Measurements from ENCODE around the gene CTNNBIP1.
A peak's percentile ranks its signal among the peaks of the same experiment; 100 is the strongest.
"Not testable (repeated sequence)": the region's sequence is repeated elsewhere in the genome, so short reads cannot be mapped to it uniquely, and the experiment has no call there.

CTNNBIP1 gene, protein sequence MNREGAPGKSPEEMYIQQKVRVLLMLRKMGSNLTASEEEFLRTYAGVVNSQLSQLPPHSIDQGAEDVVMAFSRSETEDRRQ

DNA sequence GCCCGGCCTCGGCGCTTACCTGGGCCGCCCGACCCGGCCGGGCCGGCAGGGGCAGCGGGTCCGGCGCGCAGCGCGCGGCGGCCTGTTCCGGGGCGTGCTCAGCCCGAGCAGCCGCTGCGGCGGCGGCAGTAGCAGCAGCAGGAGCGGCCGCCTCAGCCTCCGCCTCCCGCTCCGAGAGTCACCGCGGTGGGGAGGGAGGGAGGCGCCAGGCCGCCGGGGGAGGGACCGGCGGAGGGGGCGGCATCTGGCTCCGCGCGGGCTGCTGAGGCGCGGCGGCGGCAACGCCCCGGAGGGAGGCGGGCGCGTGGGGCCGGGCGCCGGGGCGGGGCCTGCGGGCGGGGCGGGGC is at the start of gene CTNNBIP1:
Gene CTNNBIP1 (minus strand): TSS at position 194 of the 347 bp plus-strand sequence. CDS start 38,205 bp downstream, outside the sequence.
- Histone ChIP-seq H3K4me3 (peak within 1 kb of the TSS; percentile 55 to 89 (median 78)), H3K27ac (peak within 1 kb of the TSS; percentile 79 to 96 (median 90))

DNA sequence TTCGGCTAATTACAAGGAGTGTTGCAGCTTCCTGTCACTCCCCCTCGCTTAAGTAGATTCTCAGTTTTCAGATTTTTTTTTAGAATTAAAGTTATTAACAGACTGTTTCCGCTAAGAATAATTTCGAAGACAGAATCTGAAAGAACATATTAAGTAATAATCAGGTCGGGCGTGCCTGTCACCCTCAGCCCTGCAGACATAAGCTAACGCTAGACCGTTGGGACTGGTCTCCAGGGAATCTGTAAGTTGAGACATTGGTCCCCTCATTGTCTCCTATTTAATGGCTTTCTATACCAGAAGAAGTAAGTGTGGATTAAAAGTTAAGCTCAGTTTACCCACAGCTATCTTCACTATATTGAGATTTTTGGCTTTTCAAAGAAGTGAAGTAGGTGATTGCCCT is 47.7 kb upstream of the CTNNBIP1 start:
- Histone ChIP-seq H3K27ac (no peak overlapping the region), H3K4me3 (no peak overlapping the region)

DNA sequence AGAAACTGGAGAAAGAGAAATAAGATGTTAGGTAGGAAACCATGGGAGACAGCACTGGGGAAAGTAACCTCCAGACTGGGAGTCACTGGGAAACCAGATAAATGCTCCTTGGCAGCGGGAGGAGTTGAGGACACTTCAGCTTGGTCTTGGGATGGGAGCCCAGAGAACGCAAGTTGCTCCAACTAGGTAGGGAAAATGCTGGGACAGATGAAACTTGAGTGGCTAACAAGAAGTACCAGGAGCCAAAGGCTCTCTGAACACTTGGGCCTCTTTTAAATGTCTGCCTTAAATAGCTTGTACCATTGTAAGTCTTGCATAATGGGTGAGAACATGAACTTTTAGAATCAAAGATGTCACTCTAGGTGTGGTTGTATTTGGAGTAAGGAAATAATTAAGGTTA is 36.2 kb upstream of the CTNNBIP1 start:
- no peak overlapping the region for H3K27ac ChIP-seq
- no peak overlapping the region for H3K4me3 ChIP-seq

DNA sequence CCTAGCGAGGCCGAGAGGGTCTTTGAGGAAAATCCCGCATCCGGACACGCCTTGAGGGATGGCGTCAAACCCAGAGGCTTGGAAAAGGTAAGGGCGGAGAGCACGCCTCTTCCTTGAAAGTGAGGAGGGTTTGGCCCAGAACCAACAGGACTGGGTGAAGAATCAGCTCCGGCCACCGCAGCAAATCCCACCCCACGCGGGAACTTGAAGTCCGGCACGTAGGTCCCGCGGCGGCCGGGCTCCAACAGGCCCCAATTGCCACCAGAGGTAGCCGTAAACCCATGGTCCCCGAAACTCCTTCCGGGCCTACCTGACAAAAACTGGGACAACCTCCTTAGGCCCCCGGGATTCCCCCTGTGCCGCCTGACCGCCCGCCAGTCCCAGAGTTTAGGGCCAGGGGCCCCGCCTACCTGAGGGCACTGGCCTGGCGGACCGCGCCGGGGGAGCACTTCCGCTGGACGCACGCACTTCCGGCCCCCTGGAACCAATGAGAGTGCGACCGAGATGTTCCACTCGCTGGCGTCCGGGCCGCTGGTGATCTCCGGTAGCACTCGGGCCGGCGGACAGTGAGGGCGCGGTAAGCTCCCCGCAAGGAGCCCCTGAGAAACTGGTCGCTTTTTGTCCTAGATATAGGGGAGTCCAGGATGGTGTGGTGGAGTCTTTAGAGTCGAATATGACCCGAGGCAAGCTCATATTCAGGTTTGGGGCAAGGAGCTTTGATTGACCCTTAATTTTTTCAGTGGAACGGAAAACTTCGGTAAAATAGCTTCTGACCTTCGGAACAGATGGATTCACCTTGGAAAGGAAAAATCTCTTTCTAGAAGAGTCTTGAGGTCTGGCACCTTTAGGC is 33.1 kb upstream of the CTNNBIP1 start, which contains the start of the genes LZIC and NMNAT1:
Gene LZIC (minus strand): TSS at position 453 of the 850 bp plus-strand sequence. CDS start 6,772 bp downstream, outside the sequence.
Gene NMNAT1 (plus strand): TSS at position 537 of the 850 bp plus-strand sequence. CDS start 28,599 bp downstream, outside the sequence.
- H3K27ac ChIP-seq: peak within 1 kb of the TSS; percentile 67 to 98 (median 91)

DNA sequence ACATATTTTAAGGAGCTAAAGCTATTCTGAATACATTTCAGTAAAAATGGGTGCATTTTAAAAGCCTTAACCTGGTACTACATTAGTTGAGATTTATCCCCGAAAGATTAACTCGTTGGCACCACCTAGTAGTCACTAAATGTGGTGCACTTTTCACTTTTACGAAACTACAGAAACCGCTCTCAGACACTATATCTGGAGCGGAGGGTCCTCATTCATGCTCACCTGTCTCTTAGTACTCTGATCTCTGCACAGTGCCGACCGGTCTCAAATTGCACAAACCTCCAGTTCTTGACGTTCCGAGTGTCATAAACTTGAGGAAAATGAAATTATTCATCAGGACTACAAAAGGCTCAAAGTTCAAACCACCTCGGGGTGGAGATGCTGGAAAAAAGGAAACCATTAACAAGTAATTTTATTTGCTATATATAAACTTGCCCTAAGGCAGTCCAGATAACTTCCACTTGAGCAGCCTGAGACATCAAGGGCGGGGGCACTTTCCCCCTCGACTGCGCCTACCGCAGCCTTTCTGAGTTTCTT is 32.4 kb upstream of the CTNNBIP1 start:
- Histone ChIP-seq H3K4me3 (peak overlapping the region; percentile 56 to 92 (median 76)), H3K27ac (peak overlapping the region; percentile 67 to 98 (median 91))

More for the DNA sequence above, 33.1 kb upstream of the CTNNBIP1 start, which contains the start of the genes LZIC and NMNAT1:
- peak within 1 kb of the TSS; percentile 56 to 92 (median 76) for H3K4me3 ChIP-seq

DNA sequence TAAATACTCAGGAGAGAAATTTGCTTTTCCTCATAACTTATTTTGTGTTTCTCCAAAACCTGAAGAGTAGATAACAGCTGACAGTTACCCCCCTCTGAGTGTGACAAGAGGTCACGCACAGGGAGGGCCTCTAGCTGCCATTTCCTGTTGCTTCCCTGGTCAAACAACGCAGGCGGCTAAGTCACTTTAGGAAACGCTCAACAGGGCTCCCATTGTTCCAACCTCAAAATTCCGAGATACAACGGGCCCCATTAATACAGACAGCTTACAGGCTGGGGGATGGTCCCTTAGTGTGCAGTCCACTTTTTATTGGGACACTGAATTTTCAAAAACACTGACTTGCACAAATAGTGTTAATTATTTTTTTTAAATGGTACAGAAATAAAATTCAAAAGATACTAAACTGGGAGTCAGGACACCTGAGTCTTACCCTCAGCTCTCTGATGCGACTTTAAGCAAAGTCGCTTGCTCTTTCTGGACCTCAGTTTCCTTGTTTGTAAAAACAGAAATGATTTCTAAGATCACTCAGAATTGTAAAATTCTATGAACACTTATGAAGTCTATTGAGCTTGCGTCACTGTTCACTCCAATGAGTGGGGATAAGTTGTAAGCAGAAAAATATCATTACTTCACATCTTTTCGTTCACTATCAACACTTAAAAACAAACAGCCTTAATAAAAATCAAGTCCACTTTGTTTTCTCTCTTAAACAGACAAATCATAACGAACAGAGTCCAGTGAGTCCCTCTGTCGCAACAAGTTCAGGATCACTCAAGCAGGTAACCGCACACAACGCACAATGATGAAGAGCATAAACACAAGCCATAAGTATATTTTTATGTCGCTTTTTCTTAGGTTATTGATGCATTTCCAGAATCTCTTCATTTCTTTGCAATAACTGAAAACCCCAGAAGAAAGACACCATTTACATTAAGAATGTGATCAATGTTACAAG is 19.6 kb upstream of the CTNNBIP1 start:
- Histone ChIP-seq H3K4me3 (no peak overlapping the region), H3K27ac (peak overlapping the region in 1 of 21 experiments; percentile 12)

DNA sequence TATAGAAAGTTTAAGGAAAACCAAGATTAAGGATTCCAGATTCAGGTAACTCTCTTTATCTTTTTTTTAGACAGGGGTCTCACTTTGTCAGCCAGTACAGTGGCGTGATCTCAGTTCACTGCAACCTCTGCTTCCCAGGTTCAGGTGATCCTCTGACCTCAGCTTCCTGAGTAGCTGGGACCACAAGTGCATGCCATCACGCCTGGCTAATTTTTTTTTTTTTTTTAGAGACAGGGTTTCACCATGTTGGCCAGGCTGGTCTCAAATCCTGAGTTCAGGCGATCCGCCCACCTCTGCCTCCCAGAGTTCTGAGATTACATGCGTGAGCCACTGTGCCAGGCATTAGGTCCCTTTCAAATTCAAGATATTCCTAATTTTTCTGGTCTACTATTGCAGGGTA is 17.2 kb upstream of the CTNNBIP1 start:
- H3K4me3 ChIP-seq: no peak overlapping the region
- no peak overlapping the region for H3K27ac ChIP-seq

DNA sequence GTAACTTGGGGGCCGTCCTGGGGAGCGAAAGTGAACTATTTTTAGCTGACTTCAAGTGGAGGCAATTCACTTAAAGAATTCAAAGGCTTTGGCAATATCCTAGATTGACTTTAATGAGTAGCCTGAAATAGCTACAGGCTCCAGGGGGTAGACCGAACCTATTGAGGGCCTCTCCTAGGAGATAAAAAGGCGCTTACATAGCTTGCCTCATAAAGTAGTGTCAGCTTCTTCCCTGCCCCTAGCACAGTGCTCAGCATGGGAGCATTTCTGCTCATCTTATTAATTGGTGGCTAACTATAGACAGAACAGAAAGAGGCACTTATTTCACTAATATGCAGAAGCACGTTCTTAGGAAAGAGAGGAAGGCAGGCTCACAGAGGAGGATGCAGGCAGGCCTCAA is 12.3 kb upstream of the CTNNBIP1 start:
- Histone ChIP-seq H3K4me3 (no peak overlapping the region), H3K27ac (no peak overlapping the region)

DNA sequence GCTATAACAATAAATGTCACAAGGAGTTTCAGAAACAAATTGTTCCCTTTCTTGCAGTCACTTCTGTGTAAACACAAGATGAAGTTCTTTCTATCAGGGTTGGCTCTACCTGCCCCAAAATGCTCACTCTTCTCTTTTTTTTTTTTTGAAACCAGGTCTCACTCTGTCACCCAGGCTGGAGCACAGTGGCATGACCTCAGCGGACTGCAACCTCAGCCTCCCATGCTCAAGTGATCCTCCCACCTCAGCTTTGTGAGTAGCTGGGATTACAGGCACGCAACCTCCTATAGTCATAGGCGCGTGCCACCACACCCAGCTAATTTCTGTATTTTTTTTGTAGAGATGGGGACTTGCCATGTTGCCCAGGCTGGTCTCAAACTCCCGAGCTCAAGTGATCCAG is 10.5 kb upstream of the CTNNBIP1 start:
- Histone ChIP-seq H3K27ac (no peak overlapping the region), H3K4me3 (no peak overlapping the region)

DNA sequence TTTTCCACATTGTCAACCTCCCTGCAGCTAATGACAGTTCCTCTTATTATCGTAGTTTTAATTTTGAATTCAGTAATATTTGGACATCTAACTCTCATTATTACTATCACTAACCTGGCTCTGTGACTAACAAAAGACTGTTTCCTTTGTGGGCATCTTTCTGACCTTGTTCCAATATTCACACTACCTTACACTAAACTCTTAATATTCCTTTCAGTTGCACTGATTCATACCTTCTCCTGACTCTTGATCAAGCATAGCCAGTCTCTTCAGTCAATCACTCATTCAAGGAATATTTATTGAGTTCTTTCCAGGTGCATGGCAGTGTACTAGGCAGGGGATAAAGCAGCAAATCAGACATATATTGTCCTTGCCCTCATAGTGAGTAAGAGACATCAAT is 7.8 kb upstream of the CTNNBIP1 start:
- Histone ChIP-seq H3K4me3 (no peak overlapping the region), H3K27ac (no peak overlapping the region)

DNA sequence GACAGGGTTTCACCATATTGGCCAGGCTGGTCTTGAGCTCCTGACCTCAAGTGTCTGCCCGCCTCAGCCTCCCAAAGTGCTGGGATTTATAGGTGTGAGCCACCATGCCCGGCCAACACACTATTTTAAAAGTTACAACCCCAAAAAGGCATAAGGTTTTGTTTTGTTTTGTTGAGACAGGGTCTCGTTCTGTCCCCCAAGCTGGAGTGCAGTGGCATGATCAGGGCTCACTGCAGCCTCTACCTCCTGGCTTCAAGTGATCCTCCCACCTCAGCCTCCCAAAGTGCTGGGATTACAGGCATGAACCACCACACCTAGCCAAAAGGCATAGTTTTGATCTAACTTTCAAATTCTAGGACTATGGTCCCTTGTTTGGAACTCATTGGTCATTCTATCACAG is 7.4 kb upstream of the CTNNBIP1 start:
- not testable (repeated sequence) for H3K4me3 ChIP-seq, H3K27ac ChIP-seq

DNA sequence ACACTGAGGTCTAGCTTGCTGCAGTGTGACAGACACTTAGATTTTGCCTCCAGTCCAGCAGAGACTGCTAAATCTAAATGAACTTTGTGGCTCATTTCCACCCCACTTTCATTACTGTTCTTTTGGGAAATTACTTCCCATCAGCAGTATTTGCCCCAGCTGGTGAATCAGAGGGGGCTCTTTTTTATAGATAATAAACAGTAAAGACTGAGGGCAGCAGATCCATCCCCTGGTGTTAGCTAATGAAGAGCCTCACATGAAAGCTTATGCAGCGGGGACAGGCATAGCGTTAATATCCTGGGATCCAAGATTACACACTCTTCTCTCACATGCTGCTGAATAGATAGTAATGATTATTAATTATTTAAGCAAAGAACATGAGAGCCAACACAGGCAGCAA is 6.4 kb upstream of the CTNNBIP1 start:
- no peak overlapping the region for H3K27ac ChIP-seq
- H3K4me3 ChIP-seq: no peak overlapping the region

DNA sequence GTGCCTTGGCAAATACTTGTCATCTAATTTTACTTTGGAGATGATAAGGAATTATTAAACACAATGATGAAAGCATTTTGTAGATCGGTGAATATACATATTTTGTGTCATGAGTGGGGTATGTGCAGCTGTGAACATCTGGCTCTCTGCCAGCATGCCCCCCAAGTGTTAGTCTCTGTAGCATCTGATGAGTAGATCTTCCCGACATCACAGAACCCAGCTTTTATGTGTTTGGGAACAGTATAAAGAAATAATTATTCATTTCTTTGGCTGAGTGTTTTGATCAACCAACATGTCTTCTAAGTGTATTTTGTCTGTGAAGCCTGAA is 4.5 kb upstream of the CTNNBIP1 start:
- H3K27ac ChIP-seq: no peak overlapping the region
- H3K4me3 ChIP-seq: no peak overlapping the region

DNA sequence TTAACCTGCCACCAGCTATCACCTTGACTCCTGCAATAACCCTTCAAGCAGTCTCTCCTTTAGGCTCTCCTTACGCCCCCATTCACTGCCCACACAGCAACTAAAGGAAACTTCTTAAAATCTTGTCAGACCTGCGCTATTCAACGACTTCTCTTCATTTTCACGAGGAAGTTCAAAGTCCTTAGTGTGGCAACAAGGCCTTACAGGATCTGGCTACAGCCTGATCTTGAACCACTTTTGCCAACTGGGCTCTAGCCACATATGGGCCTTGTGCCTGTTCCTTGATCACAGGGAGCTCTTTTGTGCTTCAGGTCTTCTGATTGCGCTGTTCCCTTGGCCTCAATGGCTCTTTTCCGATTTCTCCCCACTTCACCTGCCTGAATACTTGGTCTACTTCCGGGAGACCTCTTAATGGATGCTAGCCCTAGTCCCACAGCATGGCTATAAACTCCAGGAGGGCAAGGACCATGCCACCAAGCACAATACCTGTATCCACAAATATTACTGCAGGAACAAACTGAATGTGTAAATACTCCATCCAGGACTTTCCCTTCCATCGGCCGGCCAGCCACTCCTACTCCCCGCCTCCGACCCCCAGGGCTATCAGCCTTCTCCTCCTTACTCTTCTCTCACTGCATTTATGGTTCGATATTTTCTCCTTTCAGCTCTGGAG is 2.3 kb upstream of the CTNNBIP1 start:
- H3K27ac ChIP-seq: peak overlapping the region in 3 of 21 experiments; percentile 26 to 91 (median 40)
- no peak overlapping the region for H3K4me3 ChIP-seq

DNA sequence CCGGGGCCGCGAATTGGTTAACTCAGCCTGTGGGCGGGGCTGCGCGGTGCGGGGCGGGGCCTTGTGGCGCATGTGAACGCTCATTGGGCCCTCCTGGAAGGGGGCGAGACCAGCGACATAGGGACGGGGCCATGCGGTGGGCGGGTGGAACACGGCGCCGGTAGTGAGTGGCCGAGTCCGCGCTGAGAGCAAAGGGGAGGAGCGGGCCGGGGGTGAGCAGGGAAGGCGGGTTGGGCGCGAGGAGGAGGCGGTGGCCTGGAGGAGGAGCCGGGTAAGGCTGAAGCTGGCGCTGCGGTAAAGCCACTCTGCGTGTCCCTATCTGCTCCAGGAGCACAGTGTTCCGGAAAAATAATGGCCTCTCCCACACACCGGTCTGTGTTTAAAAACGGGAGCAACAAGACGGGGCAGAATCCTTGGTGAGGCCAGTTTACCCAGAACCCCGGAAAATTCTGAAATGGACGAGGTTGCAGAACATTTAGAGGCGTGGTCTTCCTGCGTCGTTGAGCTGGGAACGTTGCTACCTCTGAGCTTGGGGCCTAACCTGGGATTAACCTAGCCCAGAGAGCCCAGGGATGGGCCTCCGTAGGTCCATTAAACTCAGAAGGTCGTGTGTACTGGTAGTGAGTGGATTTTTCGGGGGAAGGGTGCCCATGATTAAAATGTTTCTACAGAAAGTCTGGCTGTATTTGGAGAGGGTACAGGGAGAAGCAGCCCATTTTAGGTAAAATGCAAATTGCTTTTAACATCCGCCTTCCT is 532 bp upstream of the CTNNBIP1 start:
- peak overlapping the region; percentile 42 to 59 (median 48) for H3K4me3 ChIP-seq

DNA sequence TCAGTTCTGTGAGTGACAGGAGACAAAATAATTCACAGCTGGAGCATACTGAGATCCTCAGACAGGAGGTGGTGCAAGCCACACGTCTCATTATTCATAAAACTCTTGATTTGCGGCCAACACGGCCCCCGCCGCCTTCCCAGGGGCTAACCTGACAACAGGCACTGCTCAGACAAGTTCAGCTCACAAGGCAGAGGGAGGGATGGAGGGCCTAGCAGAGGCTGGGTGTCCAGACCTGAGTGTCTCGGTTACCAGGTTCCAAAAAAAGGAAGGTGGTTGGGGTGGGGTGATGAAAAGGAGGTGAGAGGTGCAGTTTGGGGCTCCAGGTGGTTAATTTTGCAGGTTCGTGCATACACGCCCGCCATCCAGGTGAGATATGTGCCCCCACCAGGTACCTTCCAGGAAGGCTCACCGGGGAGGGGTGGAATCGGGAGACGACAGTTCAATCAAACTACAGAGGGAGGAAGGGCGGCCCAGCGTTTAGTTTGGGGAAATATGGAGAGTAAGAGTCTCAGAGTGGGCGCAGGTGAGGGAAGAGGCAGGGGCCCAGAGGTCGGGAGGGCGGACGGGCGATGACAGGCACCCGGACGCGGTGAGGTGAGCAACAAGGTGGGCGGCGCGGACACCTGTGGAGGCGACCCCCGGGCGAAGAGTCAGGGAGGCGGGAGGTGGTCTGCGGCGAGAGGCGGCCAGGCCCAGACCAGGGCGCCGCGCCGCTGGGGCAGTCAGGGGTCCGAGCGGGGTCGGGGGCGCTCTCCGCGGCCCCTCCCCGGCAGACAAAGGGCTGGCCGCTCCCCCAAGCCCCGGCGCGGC is 629 bp downstream of the CTNNBIP1 start:
- peak overlapping the region; percentile 53 to 89 (median 78) for H3K4me3 ChIP-seq
- peak overlapping the region; percentile 79 to 96 (median 90) for H3K27ac ChIP-seq

More for the DNA sequence above, 532 bp upstream of the CTNNBIP1 start:
- H3K27ac ChIP-seq: peak overlapping the region; percentile 3 to 94 (median 87)

DNA sequence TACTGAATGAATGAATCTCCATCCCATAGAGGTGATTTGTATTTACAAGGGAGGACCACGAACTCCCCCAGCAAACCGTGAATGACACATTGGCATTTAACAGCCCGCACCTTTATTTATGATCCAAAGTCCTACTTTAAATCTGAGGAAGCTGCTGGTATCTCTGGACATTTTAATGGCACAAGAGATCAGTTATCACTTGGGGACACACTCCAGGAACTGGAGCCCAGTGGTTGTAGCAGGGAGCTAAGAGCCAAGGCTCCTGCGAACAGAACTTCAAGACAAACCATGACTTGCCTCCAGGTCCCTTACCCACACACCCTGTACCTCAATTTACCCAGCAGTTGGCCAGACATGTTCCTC is 1.2 kb downstream of the CTNNBIP1 start:
- Histone ChIP-seq H3K4me3 (peak overlapping the region in 6 of 7 experiments; percentile 53 to 89 (median 80)), H3K27ac (peak overlapping the region in 17 of 21 experiments; percentile 80 to 96 (median 90))

DNA sequence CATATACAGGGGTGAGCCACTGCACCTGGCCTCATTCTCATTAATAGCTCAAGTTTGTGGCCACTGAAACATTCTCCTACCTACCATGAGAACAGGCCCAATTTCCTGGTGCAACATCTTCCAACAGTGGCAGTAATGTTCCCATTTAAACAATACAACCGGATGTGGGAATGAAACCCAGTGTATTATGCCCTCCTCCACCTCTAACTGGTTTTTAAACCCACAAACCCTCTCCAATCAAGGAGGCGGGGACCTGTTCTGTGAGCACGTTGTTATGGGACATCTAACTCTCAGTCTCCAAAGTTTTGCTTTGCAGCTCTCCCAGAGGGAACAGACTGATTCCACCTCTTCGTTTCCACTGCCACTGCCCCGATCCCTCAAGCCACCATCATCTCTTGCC is 2.6 kb downstream of the CTNNBIP1 start:
- Histone ChIP-seq H3K4me3 (no peak overlapping the region), H3K27ac (peak overlapping the region in 4 of 21 experiments; percentile 11 to 39 (median 22))

Data from skin epidermis (tissue), 12 donors.